ENCODE measurements around the gene TMEM114.

GRCh38 chr16:8627456-8627855 is 37.1 kb upstream of the TMEM114 start:
- TF ChIP-seq CTCF (conservative IDR thresholded peaks at IDR 0.05 in 1 of 2, IDR thresholded peaks at IDR 0.05 in 1 of 2; ENCODE audit: low read depth in 1 of 2, low read length in 2 of 2): no peak
- no peak for TF ChIP-seq EZH2 (IDR thresholded peaks at IDR 0.05; ENCODE audit: low read length, missing control alignments)

All from fibroblast of lung (primary cell).